HG02852 (cell line): Measurements from ENCODE around the gene KLK1.
"Not testable (repeated sequence)": the region's sequence is repeated elsewhere in the genome, so short reads cannot be mapped to it uniquely, and the experiment has no call there.

ENCODE experiments used
- ATAC-seq: cut with Tn5 transposase; IDR thresholded peaks from one replicate; pipeline ENCODE4 v1.9.1; 2021; ENCODE audit warnings: mild to moderate bottlenecking, moderate library complexity; ENCODE audit not compliant: unreplicated experiment

Gene KLK1

DNA sequence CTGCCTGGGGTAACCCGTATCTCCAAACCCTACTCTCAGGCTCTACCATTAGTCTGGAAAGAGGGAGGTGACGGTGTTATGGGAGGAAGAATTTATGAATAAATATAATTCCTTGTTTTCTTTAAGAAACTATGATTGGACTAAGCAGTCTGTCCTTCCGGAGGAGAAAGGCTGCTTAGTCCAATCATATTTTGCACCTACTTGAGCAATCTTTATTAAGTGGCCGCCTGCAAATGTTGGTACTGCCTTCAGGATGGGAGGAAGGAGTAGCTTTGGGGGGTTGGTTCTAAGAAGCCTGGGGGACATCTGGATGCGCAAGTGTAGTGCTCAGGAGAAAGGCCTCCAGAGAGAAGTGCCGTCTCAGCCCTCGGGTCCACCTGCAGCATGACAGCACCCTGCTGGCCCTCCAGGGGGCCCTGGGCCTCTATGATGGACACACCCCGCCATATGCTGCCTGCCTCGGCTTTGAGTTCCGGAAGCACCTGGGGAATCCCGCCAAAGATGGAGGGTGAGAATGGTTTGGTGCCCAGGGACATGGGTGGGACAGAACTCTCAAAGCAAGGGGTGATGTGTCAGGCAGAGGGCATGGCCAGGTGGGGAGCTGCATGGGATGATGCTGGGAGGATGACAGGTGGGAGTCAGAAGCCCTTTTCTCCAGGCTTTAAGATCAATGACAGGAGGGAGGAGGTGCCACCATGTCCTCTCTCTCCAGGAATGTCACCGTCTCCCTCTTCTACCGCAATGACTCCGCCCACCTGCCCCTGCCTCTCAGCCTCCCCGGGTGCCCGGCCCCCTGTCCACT, 29.3 kb downstream of the KLK1 start:
- no peak for ATAC-seq

DNA sequence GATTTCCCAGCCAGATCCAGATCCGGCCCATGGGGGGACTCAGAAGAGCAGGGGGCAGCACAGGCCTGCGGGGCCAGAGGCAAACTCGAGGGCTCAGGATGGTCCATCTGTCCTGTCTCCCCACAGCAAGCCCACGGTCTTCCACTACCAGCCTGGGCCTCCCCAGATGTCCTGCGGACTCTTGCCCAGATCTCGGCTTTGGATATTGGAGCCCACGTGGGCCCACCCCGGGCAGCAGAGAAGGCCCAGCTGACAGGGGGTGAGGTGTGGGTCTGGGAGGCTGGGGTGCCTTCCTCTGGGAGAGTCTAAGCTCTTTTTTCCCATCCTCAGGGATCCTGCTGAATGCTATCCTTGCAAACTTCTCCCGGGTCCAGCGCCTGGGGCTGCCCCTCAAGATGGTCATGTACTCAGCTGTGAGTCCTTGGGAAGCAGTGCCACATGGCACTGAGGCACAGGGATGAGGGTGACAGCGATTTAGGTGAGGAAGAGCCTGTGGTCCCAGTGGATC, 30.0 kb downstream of the KLK1 start:
- ATAC-seq = no peak

DNA sequence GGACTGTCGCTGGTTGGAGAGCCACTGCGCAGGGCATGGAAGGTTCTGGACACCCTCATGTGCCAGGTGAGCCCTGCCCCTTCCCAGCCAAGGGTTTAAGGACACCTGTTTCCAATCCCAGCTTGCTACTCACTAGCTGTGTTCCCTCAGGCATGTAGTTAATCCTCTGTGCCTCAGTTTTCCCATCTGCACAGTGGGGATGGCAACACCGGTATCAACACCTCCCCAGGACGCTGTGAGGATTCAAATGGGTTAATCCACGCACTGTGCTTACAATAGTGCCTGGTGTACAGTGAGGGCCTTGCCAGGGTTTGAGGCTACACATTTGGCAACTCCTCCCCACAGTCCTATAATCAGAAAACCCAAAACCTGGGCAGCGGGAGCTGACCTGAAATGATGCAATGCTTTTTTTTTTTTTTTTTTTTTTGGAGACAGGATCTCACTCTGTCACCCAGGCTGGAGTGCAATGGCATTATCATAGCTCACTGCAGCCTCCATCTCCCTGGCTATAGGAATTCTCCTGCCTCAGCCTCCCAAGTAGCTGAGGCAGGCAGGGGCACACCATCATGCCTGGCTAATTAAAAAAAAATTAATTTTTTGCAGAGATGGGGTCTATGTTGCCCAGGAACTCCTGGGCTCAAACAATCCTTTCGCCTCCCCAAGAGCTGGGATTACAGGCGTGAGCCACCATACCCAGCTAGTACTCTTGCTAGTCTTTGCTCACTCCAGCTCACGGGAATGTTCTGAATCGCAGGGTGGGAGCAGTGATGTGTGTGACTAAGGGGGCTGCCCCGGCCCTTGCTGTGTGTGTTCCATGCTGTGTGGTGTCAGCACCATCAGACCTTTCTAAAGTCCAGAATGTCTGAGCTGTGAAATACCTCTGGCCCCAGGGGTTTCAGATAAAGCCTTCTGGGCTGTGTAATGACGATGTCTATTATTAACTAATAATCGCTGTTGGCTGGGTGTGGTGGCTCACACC, 31.0 kb downstream of the KLK1 start:
- ATAC-seq = no peak

DNA sequence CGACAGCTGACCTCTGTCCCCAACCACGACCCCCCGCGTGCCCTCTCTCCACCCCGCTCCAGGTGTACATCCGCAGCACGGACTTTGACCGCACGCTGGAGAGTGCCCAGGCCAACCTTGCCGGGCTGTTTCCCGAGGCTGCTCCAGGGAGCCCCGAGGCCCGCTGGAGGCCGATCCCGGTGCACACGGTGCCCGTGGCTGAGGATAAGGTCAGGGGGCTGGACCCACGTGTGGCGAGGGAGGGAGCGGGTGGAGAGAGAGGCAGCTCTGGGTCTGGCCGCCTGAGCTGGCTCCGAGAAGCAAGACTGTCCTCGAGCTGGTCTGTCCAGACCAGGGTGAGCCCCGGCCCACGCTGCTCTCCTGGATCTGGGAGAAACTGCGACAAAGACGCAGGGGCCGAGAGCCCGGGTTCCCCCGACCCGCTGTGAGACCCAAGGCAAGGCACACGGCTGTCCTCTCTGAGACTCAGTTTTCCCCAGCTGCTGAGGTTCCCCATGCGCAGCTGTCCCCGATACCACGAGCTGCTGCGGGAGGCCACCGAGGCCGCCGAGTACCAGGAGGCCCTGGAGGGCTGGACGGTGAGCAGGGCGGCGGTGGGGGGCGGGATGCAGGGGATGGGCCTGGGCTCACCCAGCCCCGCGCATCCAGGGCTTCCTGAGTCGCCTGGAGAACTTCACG, 31.9 kb downstream of the KLK1 start:
- no peak for ATAC-seq

DNA sequence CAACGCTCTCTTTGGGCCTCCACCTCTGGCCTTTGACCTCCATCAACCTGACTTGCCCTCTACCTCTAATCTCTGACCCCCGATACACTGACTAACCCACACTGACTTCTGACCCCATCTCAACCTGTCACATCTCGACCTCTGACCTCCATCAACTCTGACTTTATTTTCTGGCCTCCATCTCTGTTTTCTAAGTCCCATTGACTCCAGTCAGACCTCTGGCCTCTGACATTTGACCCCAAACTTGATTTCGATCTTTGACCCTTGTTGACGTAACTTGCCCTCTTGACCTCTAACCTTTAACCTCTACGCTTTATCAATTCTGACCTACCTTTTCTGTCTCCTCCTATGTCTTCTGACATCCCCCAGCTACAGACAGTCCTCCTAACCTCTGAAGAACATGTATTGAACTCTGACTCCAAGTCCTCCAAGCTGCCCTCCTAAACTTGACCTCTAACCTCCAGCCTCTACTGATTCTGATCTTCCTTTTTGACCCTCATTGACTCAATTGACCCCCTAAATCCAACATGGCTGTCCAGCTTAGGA, 32.6 kb downstream of the KLK1 start:
- no peak for ATAC-seq

DNA sequence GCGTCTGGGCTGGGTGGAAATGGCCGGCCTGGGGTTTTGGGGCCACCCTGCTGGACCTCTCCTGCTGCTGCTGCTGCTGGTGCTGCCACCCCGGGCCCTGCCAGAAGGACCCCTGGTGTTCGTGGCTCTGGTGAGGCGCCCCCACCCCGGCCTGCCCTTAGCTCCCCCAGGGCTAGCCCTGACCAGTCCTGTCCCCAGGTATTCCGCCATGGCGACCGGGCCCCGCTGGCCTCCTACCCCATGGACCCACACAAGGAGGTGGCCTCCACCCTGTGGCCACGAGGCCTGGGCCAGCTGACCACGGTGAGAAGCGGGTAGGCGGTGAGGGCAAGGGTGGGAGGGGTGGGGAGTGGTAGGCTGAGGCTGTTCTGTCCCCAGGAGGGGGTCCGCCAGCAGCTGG, 33.2 kb downstream of the KLK1 start, which contains the start of gene ACP4:
Gene ACP4 (plus strand): TSS at position 20 of the 400 bp plus-strand sequence. CDS start 0 bp downstream, at position 20.
- no peak for ATAC-seq

DNA sequence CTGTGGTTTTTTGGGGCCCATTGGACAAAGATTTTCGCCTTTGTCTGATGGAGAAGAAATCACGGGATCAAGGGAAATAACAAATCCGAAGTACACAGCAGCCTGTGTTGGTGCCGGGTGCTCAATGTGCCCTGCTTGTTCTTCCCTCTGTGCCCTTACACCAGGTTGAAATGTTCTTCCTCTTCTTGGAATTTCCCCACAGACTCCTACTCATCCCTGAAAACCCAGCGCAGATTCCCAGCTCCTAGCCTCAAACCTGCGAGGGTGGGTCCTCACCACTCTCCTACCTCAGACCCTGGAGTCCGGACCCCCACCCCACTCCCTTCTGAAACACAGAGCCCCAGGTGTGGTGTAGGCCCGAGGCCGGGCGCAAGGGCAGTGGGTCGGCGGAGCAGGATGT, 38.3 kb downstream of the KLK1 start:
- ATAC-seq = no peak

DNA sequence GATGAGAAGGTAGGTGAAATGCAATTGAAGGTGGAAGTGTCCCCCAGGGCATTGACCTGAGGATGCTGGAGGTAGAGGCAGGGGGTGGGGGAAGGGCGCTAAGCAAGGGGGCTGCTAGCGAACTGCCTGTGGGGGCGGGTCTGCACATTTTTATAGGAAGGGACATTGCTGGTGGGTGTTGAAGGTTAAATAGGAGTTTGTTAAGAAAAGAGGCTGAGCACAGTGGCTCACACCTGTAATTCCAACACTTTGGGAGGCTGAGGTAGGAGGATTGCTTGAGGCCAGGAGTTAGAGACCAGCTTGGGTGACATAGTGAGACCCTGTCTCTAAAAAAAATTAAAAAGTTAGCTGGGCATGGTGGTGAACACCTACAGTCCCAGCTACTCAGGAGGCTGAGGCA, 38.9 kb downstream of the KLK1 start:
- ATAC-seq = no peak

DNA sequence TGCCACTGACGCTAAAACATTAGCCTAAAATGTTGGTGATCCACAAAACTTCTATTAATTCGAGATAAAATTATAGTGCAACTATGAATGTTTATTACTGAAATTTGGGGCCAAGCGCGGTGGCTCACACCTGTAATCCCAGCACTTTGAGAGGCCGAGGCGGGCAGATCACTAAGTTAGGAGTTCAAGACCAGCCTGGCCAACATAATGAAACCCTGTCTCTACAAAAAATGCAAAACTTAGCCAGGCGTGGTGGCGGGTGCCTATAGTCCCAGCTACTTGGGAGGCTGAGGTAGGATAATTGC, 39.8 kb downstream of the KLK1 start:
- ATAC-seq = not testable (repeated sequence)

DNA sequence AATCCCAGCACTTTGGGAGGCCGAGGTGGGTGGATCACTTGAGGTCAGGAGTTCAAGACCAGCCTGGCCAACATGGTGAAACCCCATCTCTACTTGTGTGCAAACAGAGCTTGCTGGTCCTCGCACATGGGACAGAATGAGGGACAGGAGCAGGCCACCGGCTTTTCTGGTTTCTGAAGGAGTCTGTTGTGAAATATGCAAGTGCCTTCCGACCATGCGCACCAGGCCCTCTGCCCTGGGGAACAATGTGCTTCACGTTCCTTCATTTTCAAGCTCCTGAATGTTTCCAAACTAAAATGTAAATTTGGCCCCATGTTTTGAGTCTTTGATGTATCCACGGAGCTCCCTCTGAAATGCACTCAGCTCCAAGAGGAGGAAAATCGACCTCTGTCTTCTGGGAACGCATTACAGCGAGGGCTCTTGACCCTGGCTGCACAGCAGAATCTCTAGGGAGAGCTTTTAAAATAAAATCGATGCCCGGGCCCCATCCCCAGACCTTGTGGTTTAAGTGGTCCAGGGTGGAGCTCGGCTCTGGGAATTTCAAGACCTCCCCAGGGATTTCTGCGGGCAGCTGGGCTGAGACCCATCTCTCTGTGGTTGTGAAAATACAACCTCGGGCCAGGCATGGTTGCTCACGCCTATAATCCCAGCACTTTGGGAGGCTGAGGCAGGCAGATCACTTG, 42.7 kb downstream of the KLK1 start:
- ATAC-seq = no peak

DNA sequence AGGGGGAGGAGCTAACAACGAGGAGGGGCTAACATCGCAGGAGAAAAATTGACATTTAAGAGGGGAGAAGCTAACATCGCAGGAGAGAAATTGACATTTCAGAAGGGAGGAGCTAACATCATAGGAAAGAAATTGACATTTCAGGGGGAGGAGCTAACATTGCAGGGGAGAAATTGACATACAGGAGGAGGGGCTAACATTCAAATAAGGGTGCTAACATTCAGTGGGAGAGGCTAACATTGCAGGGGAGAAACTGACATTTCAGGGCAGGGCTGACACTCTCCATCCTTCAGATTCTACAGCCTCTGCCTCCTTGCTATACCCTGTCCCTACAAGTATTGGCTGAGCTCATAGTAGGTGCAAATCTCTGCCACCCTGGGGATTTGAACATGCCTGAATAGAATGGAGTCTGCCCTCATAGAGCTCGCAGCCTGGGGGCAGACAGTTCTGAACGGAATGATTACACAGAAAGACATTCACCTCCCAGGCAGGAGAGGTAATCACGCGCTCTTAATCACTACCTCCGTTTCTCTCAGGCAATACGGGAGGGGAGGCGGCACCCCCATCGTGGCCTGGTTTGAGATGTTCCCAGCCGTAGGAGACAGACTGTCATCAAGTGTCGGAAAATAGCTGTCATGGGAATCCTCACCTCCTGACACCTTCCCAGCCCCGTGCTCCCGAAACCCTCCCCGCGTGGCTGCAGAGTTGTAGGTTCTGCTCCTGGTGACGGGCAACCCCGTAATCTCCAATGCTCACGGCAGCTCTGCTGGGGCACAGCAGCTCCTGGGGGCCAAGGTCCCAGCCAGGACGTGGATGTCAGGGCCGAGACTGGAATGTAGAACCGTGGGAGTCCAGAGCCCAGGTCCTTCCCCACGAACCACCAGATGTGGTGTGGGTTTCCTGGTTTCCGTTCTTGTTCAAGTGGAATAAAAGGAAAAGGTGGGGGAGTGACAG, 43.8 kb downstream of the KLK1 start:
- no peak for ATAC-seq

DNA sequence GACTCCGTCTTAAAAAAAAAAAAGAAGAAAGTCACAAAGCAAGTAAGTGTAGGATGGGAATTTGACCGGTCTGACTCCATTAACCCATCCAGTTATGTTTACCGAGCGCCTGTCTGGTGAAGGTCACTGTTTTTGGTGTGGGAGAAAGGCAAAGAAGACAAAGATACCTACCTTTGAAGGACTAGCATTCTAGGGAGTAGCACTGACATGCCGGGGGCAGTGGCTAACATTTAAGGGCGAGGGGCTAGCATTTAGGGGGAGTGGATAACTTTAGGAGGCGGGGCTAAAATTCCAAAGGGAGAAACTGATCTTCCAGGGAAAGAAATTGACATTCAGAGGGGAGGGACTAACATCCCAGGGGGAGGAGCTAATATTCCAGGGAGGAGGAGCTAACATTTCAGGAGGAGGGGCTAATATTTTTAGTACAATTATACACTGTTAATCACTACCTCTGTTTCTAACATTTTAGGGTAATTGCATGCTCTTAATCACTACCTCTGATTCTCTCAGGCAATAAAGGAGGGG, 44.6 kb downstream of the KLK1 start:
- ATAC-seq = no peak

DNA sequence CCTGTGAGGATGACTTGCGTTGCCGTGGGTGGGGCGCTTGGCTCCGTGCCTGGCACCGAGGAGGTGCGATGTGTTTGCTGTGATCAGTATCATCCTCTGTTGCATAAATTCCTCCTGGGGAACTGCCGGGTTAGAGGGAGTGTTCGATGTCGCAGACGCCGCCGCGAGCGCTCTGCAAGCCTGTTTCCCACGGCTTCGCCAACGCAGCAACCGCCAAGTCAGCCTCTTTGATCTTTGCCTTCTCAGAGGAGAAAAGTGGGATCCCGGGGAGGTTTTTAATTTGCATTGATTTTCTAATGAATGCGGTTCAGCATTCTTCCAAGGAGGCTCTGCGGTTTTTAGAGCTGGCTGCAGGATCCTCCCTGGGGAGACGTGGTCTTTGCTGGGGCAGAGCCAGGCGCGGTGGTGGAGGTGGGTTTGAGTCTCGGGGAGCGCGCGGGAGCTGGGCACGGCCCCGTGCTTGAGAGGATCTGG, 45.7 kb downstream of the KLK1 start:
- ATAC-seq = no peak

DNA sequence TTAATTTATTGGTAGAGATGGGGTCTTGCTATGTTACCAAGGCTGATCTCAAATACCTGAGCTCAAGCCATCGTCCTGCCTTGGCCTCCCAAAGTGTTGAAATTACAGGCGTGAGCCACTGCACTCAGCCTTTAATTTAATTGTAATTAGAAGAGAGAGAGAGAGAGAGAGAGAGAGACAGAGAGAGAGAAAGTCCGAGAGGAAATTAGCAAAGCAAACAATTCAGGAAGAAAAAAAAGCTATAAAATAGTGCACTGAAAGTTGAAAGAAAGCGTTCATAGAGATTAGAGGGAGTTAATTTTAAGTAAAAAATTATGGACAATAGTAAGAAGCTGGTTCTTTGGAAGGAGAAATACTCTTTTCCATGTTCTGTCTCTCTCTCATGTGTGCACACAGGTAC, 46.3 kb downstream of the KLK1 start:
- ATAC-seq = no peak

DNA sequence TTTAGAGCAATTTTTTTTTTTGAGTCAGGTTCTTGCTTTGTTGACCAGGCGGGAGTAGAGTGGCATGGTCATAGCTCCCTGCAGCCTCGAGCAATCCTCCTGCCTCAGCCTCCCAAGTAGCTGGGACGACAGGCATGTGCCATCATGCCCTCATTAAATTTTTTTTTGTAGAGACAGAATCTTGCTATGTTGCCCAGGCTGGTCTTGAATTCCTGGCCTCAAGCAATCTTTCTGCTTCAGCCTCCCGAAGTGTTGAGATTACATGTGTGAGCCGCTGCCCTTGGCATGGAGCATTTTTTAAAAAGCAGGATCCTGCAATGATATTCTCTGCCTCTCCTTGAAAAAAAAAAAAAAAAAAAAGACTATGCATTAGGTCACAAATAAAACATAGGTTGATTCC, 47.5 kb downstream of the KLK1 start:
- no peak for ATAC-seq

DNA sequence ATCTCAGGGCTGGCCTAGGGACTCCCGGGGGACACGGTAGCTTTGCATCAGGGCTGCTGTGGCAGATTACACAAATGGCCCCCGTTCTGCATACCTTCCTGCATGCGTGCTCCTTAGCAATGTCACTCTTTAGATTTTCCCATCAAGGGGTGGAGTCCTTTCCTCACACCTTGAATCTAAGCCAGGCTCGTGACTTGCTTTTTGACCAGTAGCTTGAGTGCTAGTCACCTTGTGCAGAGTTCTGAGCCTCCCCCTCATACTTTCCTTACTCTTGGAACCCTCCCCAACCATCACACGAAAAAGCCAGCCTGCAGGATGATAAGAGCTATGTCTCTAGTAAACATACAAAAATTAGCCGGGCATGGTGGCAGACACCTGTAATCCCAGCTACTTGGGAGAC, 50.1 kb downstream of the KLK1 start:
- not testable (repeated sequence) for ATAC-seq

DNA sequence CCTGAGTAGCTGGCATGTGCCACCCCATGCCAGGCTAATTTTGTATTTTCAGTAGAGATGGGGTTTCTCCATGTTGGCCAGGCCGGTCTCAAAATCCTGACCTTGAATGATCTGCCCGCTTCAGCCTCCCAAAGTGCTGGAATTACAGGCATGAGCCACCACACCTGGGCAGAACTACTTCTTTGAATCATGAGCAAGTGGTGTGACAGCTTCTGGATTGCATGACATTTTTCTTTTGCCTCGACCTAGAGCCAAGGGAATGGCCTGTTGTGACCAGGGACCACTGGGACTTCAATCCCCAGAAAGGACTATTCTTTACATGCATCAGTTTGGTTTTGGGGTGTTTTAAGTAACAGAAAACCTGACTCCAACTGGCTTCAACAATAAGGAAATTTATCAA, 50.7 kb downstream of the KLK1 start:
- ATAC-seq = not testable (repeated sequence)

DNA sequence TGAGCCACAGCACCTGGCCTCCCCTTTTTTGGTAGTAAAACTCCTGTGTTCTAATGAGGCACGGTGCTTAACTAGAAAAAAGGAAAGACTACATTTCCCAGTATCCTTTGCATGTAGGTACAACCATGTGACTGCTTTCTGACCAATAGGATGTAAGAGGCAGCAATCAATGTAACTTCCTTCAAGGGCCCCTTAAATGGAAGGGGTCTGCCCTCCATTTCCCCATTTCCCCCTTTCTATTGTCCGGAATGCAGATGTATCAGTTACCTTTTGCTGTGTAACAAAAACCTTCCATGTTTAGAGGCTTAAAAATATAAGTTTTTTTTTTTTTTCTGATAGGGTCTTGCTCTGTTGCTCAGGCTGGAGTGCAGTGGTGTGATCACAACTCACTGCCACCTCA, 51.1 kb downstream of the KLK1 start:
- ATAC-seq = no peak

DNA sequence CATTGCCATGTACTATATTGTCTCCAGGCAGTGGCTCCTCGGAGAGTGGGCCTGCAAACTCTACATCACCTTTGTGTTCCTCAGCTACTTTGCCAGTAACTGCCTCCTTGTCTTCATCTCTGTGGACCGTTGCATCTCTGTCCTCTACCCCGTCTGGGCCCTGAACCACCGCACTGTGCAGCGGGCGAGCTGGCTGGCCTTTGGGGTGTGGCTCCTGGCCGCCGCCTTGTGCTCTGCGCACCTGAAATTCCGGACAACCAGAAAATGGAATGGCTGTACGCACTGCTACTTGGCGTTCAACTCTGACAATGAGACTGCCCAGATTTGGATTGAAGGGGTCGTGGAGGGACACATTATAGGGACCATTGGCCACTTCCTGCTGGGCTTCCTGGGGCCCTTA, 52.7 kb downstream of the KLK1 start:
- no peak for ATAC-seq
